ENCODE results near the gene RBL2. TPM values are rescaled to one million over a fixed set of nuclear protein-coding genes. Genes with fewer than 3 reads are reported as not detected.

RBL2 gene
- total RNA-seq, 1 experiment from 2014 or later = 33.4 TPM

DNA sequence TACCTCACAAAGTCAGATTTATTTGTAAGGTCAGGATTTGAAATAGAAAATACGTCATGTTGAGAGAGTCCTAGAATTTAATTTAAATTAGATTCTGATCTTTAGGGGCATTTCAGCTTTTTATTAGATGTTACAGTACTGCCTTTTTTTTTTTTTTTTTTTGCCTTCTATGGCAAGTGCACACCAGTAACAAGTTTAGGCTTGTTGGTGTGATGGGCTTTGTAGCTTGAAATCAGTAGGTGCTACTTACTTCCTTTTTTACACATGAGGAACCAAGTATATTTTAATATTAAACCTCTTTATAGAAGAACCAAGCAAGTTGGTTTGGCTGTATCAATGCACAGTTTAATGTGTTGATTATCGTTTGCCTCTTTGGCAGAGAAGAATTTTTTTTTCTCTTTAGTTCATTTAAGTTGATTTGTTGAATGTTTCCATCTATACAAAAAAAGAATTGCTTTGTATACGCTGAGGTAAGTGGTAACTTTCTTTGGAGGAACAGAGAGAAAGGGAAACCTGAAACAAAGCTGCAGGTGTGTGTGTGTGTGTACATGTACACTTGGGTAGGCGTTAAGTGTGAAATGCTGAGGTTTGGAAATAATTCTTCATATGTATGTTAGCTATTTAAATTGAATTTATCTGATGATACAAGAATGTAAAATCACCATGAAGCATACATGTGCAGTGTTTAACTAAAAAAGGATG lies 15.7 kb downstream of the RBL2 start:
- H3K9me3 ChIP-seq (ENCODE audit: control insufficient read depth in 1 of 2, insufficient read depth in 1 of 2, low read depth in 1 of 2, low read length in 2 of 2) = no peaks in the 10 kb centered on the region
- H3K9ac ChIP-seq (ENCODE audit: low read length) = no peak overlapping the region
- intact Hi-C loops (cut with micrococcal nuclease) = no loop called here
- no TSS peak for BruUV-seq (replicated peaks)
- H3K4me2 ChIP-seq (ENCODE audit: low read length) = no peak overlapping the region
- H4K20me1 ChIP-seq (ENCODE audit: insufficient read depth) = no peaks in the 10 kb centered on the region
- POLR2A ChIA-PET = no interaction called here
- no peak overlapping the region for H3K27ac ChIP-seq (ENCODE audit: low read depth, low read length)
- no peak overlapping the region for H2AFZ ChIP-seq (ENCODE audit: low read depth, low read length, poor library complexity, severe bottlenecking)
- no peak for TF ChIP-seq CEBPB (IDR thresholded peaks at IDR 0.05; ENCODE audit: low read depth)
- TF ChIP-seq ZNF274 (IDR thresholded peaks at IDR 0.05; ENCODE audit: low read depth, low read length) = no peak
- TF ChIP-seq, protein P1, sequence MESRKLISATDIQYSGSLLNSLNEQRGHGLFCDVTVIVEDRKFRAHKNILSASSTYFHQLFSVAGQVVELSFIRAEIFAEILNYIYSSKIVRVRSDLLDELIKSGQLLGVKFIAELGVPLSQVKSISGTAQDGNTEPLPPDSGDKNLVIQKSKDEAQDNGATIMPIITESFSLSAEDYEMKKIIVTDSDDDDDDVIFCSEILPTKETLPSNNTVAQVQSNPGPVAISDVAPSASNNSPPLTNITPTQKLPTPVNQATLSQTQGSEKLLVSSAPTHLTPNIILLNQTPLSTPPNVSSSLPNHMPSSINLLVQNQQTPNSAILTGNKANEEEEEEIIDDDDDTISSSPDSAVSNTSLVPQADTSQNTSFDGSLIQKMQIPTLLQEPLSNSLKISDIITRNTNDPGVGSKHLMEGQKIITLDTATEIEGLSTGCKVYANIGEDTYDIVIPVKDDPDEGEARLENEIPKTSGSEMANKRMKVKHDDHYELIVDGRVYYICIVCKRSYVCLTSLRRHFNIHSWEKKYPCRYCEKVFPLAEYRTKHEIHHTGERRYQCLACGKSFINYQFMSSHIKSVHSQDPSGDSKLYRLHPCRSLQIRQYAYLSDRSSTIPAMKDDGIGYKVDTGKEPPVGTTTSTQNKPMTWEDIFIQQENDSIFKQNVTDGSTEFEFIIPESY (IDR thresholded peaks at IDR 0.05; ENCODE audit: extremely low read depth, insufficient replicate concordance, low read length) = no peak
- TF ChIP-seq, protein P2, sequence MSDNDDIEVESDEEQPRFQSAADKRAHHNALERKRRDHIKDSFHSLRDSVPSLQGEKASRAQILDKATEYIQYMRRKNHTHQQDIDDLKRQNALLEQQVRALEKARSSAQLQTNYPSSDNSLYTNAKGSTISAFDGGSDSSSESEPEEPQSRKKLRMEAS (IDR thresholded peaks at IDR 0.05) = no peak
- no peak for TF ChIP-seq CBX3 (IDR thresholded peaks at IDR 0.05; ENCODE audit: low read depth)
- TF ChIP-seq, protein P3, sequence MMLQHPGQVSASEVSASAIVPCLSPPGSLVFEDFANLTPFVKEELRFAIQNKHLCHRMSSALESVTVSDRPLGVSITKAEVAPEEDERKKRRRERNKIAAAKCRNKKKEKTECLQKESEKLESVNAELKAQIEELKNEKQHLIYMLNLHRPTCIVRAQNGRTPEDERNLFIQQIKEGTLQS (IDR thresholded peaks at IDR 0.05) = no peak
- no peak overlapping the region for H3K4me3 ChIP-seq (replicated peaks in 1 of 2; ENCODE audit: low read depth in 1 of 2, low read length in 2 of 2)
- no peaks in the 10 kb centered on the region for H3K27me3 ChIP-seq (ENCODE audit: insufficient read depth, low read length)
- no peaks in the 10 kb centered on the region for H3K9me2 ChIP-seq (ENCODE audit: insufficient read depth)
- H3K36me3 ChIP-seq (ENCODE audit: control insufficient read depth in 1 of 2, insufficient read depth in 2 of 2, low read length in 2 of 2) = peaks cover 0 to 8% of the 10 kb centered on the region in 2 experiments; a peak in 2 of 4 replicates
- H3K4me1 ChIP-seq (ENCODE audit: control insufficient read depth in 1 of 2, insufficient read depth in 2 of 2, low read length in 2 of 2) = no peaks in the 10 kb centered on the region
- ATAC-seq (no peak), DNase-seq (ENCODE audit: low read depth, low spot score) (no peak)
- RAD21 ChIA-PET (ENCODE audit: low non-redundant PET in 1 of 2, low total read pairs in 2 of 2, uncharacterized antibody in 2 of 2, unreplicated experiment in 2 of 2) = no interaction called here
- H3K79me2 ChIP-seq (ENCODE audit: insufficient read depth, low read length) = no peaks in the 10 kb centered on the region
- CTCF ChIA-PET = no interaction called here

DNA sequence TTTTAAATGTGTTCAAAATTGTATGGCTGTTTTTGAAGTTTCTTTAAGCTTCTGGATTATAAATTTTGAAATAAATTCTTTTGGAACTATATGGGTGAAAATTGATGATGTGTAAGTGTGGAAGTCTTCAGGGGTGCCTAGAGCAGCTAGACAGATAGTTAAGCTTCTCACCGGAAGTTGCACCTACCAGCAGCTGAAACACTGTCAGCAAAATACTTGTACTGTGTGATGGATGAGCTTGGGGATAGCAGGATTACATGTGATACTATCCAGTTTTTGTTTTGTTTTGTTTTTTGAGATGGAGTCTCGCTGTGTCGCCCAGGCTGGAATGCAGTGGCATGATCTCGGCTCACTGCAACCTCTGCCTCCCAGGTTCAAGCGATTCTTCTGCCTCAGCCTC lies 19.7 kb downstream of the RBL2 start:
- no peak overlapping the region for H3K4me2 ChIP-seq (ENCODE audit: low read length)
- no peaks in the 10 kb centered on the region for H4K20me1 ChIP-seq (ENCODE audit: insufficient read depth)
- ATAC-seq (no peak), DNase-seq (ENCODE audit: low read depth, low spot score) (no peak)
- H3K9me2 ChIP-seq (ENCODE audit: insufficient read depth) = no peaks in the 10 kb centered on the region
- no peaks in the 10 kb centered on the region for H3K4me1 ChIP-seq (ENCODE audit: control insufficient read depth in 1 of 2, insufficient read depth in 2 of 2, low read length in 2 of 2)
- H3K36me3 ChIP-seq (ENCODE audit: control insufficient read depth in 1 of 2, insufficient read depth in 2 of 2, low read length in 2 of 2) = peaks cover 5 to 11% of the 10 kb centered on the region in 2 experiments; a peak in 2 of 4 replicates
- H3K79me2 ChIP-seq (ENCODE audit: insufficient read depth, low read length) = no peaks in the 10 kb centered on the region
- no peak overlapping the region for H2AFZ ChIP-seq (ENCODE audit: low read depth, low read length, poor library complexity, severe bottlenecking)
- no peak overlapping the region for H3K9ac ChIP-seq (ENCODE audit: low read length)
- BruUV-seq (replicated peaks) = no TSS peak
- no peaks in the 10 kb centered on the region for H3K9me3 ChIP-seq (ENCODE audit: control insufficient read depth in 1 of 2, insufficient read depth in 1 of 2, low read depth in 1 of 2, low read length in 2 of 2)
- RAD21 ChIA-PET (ENCODE audit: low non-redundant PET in 1 of 2, low total read pairs in 2 of 2, uncharacterized antibody in 2 of 2, unreplicated experiment in 2 of 2) = no interaction called here
- no peak overlapping the region for H3K27ac ChIP-seq (ENCODE audit: low read depth, low read length)
- CTCF ChIA-PET = no interaction called here
- POLR2A ChIA-PET = no interaction called here
- no peak overlapping the region for H3K4me3 ChIP-seq (replicated peaks in 1 of 2; ENCODE audit: low read depth in 1 of 2, low read length in 2 of 2)
- intact Hi-C loops (cut with micrococcal nuclease) = no loop called here
- TF ChIP-seq EZH2 (IDR thresholded peaks at IDR 0.05) = no peak
- TF ChIP-seq CEBPB (IDR thresholded peaks at IDR 0.05; ENCODE audit: low read depth) = no peak
- no peak for TF ChIP-seq SP1 (IDR thresholded peaks at IDR 0.05; ENCODE audit: low read depth)
- TF ChIP-seq SIN3A (IDR thresholded peaks at IDR 0.05; ENCODE audit: low read depth) = no peak
- no peak for TF ChIP-seq RAD21 (IDR thresholded peaks at IDR 0.05; ENCODE audit: low read depth)
- no peaks in the 10 kb centered on the region for H3K27me3 ChIP-seq (ENCODE audit: insufficient read depth, low read length)
